Ramos (cell line): ENCODE results near the gene PPP6R1.

ENCODE experiments used
- in situ Hi-C: fragments of 300-500 bp; cut with MboI; formaldehyde crosslinking; loops from one replicate; pipeline ENCODE4 v1.14.3; 2022; ENCODE audit warnings: low sequenced_read_pairs; ENCODE audit not compliant: unreplicated experiment

The PPP6R1 gene, protein sequence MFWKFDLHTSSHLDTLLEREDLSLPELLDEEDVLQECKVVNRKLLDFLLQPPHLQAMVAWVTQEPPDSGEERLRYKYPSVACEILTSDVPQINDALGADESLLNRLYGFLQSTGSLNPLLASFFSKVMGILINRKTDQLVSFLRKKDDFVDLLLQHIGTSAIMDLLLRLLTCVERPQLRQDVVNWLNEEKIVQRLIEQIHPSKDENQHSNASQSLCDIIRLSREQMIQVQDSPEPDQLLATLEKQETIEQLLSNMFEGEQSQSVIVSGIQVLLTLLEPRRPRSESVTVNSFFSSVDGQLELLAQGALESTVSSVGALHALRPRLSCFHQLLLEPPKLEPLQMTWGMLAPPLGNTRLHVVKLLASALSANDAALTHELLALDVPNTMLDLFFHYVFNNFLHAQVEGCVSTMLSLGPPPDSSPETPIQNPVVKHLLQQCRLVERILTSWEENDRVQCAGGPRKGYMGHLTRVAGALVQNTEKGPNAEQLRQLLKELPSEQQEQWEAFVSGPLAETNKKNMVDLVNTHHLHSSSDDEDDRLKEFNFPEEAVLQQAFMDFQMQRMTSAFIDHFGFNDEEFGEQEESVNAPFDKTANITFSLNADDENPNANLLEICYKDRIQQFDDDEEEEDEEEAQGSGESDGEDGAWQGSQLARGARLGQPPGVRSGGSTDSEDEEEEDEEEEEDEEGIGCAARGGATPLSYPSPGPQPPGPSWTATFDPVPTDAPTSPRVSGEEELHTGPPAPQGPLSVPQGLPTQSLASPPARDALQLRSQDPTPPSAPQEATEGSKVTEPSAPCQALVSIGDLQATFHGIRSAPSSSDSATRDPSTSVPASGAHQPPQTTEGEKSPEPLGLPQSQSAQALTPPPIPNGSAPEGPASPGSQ

DNA sequence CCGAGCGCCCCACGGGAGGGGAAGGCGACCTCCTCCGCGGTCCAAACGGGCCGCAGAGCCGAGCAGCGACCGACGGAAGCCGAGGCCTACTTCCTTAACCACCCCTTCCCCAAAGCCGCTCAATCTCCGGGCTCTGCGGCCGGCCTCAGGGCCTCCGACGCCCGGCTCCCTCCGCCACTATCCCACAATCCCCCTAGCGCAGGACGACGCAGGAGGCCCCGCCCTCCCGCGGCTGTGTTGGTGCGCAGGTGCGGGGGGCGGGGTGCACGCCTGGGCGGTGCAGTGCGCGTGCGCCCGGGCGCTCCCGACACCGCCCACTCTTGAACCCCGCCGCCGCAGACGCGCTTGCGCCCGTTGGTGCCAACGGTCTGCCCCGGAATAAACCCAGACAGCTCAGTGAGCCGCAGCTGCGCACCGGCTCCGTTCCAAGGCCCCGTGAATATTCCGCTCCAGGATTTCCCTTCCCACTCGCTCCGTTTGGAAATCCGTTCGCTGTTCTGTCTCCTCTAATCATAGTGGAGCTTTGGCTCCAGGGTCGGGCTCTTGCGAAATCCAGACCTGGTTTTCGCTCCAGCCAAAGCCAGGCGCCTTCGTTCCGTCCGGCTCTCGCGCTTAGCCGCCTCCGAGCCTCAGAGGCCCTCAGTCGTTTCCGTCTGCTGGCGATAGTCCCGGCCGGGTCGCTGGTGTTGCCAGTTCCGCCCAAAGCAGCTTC, at the start of gene PPP6R1:
Gene PPP6R1, minus strand, starts transcription at position 190 of the 712 bp plus-strand sequence. CDS start 11,914 bp downstream, outside the sequence.
- in situ Hi-C loops, result no loop called here

DNA sequence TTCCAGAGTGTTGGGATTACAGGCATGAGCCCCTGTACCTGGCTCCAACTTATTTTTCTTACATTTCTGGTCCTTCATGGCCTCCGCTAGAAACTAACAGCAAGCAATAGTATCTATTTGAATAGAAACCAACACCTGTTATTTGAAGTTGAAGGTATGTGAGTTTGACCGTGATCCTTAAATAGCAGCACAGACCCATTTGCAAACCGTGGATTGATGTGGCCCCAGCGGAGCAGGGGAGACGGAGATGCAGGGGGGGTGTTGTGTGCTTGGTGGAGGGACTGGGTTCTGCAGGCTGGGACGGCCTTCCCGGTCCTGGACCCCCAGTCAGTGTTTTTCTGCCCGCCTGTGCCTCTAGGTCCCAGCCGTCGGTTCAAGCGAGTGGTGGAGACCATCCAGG, 49.5 kb upstream of the PPP6R1 start:
- in situ Hi-C loops, result loop anchor here (10.0 kb wide), 1 partner anchor 77 kb away; the partner anchor contains the start of genes RPL28 and TMEM238

DNA sequence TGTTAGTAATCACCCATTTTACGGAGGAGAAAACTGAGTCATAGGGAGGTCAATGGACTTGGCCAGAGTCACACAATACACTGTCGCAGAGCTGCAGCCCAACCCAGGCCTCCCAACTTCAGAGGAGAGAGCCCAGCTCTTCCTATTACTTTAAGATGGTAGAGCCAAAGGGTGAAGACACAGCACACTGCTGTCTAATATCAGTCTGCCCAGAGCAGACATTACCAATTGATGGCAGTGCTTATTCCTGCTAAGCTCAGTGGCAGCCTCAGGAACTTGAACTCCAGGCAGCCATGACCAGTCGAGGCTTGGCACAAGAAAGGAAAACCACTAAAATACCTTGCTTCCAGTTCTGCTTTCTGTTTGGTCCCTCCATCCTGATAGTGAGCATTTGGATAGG, 47.9 kb upstream of the PPP6R1 start:
- in situ Hi-C loops, result loop anchor here (10.0 kb wide), 1 partner anchor 78 kb away; the partner anchor contains the start of genes RPL28 and TMEM238

DNA sequence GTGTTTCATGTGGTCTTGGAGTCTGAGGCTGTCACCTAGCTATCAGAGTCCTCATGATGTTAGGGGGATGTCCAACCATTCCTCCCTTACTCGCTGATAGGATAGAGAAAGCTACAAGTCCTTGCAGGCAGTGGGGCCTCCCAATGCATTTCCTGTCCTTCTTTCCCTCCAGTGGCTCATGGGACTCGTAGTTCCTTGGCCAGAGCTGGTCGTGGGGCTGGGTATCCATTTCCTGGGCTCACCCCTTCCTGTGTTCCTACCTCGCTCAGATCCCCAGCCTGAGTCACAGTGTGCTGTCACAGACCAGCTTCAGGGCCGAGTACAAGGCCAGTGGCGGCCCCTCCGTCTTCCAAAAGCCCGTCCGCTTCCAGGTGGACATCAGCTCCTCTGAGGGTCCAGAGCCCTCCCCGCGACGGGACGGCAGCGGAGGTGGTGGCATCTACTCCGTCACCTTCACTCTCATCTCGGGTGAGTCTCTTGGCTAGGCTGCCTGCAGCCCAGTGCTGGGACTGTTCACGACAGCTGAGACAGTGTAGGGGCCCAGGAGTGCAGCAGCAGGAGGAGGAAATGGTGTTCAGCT, 47.3 kb upstream of the PPP6R1 start:
- in situ Hi-C loops, result loop anchor here (10.0 kb wide), 1 partner anchor 79 kb away; the partner anchor contains the start of genes RPL28 and TMEM238

DNA sequence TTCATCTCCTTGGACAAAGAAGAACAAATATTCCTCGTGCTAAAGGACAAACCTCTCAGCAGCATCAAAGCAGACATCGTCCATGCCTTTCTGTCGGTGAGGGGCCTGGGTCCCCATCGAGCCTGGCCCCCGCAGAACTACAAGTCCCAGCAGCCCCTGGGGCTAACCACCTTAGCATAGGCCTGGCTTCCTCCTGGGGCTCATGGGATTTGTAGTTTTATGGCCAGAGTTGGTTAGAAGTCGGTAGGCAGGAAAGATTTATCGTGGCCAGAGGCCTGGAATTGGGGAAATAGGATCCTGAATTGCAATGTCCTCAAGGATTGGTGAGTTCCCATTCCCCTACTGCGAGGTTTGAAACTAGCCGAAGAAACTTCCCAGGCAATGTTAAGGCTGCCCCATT, 46.7 kb upstream of the PPP6R1 start:
- in situ Hi-C loops, result loop anchor here (10.0 kb wide), 1 partner anchor 79 kb away; the partner anchor contains the start of genes RPL28 and TMEM238

DNA sequence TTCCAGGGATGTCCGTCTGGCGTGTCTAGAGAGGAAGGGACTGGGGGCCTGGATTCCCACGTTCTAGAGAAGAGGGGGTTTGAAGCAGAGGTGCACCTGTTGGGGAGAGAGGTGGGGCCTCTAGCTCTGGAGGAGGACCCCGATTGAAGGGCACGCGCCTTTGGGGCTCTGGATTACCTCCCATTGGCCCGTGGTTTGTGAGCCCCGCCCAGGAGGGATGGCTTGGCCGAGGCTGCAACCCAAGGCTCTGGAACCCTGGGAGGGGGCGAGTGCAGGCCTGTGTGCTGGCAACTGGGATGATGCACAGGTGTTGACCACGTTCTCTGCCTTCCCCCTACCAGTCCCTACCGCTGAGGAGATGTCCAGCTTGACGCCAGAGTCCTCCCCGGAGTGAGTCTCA, 46.2 kb upstream of the PPP6R1 start:
- in situ Hi-C loops, result loop anchor here (10.0 kb wide), 1 partner anchor 80 kb away; the partner anchor contains the start of genes RPL28 and TMEM238

DNA sequence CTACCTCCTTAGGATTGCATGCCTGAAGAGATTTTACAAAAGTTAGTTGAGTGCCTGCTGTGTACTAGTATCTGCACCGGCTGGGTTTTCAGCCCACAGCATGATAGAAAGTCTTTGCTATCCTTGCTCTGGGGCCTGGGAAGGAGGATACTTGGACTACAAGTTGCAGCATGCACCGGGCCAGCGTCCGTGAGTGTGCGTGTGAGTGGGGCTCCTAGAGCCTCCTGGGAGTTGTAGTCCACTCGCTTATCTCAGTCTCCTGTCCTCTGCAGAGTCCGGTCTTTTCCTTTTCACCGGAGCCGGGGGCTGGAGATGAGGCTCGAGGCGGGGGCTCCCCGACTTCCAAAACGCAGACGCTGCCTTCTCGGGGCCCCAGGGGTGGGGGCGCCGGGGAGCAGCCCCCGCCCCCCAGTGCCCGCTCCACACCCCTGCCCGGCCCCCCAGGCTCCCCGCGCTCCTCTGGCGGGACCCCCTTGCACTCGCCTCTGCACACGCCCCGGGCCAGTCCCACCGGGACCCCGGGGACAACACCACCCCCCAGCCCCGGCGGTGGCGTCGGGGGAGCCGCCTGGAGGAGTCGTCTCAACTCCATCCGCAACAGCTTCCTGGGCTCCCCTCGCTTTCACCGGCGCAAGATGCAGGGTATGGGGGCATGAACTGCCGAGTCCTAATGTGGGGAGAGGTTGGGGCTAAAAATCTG, 45.6 kb upstream of the PPP6R1 start:
- in situ Hi-C loops, result loop anchor here (10.0 kb wide), 1 partner anchor 80 kb away; the partner anchor contains the start of genes RPL28 and TMEM238

DNA sequence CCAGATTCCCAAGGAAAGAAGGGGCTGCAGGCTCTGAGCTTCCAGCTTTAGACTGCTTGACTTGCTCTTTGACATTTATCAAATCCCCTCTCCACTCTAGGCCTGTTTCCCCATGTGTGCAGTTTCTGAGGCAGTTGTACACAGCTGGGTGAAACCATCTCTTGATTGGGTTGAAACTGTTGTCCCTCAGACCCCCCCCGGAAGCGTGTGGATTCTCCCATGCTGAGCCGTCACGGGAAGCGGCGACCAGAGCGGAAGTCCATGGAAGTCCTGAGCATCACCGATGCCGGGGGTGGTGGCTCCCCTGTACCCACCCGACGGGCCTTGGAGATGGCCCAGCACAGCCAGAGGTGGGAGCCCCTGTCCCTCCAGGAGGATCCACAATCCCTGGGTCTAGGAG, 44.7 kb upstream of the PPP6R1 start:
- in situ Hi-C loops, result loop anchor here (10.0 kb wide), 1 partner anchor 81 kb away; the partner anchor contains the start of genes RPL28 and TMEM238

DNA sequence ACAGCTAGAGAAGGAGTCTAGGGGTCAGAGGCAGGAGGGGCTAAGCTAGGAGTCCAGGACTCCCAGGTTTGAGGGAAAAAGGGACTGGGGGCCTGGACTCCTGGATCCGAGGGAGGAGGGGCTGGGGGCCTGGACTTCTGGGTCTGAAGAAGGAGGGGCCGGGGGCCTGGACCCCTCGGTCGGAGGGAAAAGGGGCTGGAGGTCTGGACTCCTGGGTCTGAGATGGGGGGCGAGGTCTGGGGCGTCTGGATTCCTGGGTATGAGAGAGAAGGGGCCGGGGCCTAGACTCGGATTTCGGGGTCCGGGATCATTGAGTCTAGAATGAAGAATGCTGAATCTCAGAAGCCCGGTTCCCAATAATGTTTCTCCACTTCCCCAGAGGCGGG, 43.5 kb upstream of the PPP6R1 start:
- in situ Hi-C loops, result loop anchor here (10.0 kb wide), 1 partner anchor 82 kb away; the partner anchor contains the start of genes RPL28 and TMEM238

DNA sequence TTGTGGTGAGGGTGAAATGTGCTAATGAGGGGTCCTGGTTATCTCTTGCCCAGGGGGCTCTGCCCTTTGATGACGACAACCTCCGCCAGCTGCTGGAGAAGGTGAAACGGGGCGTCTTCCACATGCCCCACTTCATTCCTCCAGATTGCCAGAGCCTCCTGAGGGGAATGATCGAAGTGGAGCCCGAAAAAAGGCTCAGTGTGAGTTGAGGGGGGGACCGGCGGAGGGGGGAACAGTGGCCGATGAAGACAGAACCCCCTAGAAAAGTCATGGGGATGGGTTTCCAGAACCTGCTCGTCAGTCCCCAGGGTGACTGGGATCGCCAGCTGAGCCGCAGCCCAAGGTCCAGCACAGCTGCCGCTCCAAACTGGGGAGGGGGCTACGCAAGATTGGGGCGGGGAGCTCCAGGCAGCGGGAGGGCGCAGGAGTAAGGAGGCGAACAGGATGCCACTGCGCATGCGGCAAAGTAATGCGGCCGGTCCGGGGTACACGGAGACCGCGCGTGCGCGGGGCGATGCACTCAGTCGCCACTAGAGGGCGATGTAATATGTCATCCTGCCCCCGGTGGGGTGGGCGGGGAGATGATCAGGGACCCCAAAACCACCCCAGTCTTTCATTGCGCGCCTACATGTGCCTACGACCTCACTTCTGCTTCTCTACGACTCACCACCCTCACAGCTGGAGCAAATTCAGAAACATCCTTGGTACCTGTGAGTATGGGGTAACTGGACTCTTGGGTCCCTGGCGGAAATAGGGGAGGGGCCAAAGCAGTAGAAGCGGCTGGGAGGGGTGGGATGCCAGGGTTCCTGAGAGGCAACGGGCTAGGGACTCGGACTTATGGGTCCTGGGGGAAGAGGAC, 42.9 kb upstream of the PPP6R1 start:
- in situ Hi-C loops, result loop anchor here (10.0 kb wide), 1 partner anchor 83 kb away; the partner anchor contains the start of genes RPL28 and TMEM238

DNA sequence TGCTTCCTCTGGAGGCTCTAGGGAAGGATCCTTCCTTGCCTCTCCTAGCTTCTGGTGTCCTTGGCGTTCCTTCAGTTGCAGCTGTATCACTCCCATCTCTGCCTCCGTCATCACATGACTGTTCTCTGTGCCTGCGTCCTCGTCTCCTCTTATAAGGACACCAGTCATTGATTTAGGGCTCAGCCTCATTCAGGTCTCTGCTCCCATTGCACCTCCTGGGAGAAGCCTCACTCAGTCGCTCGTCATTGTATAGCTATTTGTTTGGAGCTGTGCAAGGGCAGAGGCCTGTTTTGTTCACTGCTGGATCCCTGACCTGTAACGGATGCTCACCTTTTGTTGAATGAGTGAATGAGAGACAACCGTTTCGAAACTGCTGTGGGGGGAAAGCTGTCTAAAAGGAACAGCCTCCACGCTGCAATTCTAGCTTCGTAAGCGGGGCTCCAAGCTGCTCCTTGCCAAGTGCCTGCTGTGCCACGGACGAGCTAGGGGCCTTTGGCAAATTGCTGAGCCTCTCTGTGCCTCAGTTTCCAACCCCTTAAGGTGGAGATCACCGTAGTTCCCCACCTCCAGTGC, 42.2 kb upstream of the PPP6R1 start:
- in situ Hi-C loops, result loop anchor here (10.0 kb wide), 1 partner anchor 84 kb away; the partner anchor contains the start of genes RPL28 and TMEM238

DNA sequence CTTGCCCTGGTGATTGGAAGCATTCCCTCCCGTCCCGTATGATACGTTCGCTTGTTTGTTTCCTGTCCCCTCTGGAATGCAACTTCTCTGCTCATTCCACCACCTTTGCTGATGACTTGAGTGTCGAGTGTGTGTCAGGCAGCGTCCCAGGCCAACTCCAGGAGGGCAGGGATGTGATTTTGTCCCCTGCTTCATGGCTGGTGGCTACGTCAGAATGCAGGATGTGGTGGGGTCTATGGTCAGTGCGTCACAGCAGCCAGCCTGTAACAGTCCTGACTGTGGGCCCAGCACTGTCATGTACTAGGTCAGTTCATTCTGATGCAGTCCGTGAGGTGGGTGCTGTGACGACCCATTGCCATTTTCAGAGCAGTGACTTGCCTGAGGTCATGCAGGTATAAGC, 41.2 kb upstream of the PPP6R1 start:
- in situ Hi-C loops, result loop anchor here (5.0 to 25.0 kb wide), 4 partner anchors 78 to 337 kb away; partner anchors contain the start of genes CCDC106, RPL28, TMEM238 and ZNF580

DNA sequence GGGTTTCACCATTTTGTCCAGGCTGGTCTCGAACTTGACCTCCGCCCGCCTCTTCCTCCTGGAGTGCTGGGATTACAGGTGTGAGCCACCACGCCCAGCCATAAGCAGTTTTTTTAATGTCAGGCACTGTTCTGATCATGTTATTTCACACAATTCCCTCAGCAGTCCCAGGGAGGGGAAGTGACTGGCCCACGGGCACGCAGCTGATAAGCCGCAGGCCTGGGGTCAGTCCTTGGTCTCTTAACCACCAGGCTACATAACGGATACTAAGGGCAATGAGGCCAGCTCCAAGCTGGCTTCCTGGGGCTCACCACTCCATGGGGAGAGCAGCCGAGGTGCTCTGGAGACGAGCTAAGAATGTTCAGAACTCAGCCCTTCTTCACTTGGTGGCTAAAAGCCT, 38.5 kb upstream of the PPP6R1 start:
- in situ Hi-C loops, result loop anchor here (5.0 to 25.0 kb wide), 3 partner anchors 75 to 340 kb away; partner anchors contain the start of genes CCDC106, ZNF580 and ZNF581

DNA sequence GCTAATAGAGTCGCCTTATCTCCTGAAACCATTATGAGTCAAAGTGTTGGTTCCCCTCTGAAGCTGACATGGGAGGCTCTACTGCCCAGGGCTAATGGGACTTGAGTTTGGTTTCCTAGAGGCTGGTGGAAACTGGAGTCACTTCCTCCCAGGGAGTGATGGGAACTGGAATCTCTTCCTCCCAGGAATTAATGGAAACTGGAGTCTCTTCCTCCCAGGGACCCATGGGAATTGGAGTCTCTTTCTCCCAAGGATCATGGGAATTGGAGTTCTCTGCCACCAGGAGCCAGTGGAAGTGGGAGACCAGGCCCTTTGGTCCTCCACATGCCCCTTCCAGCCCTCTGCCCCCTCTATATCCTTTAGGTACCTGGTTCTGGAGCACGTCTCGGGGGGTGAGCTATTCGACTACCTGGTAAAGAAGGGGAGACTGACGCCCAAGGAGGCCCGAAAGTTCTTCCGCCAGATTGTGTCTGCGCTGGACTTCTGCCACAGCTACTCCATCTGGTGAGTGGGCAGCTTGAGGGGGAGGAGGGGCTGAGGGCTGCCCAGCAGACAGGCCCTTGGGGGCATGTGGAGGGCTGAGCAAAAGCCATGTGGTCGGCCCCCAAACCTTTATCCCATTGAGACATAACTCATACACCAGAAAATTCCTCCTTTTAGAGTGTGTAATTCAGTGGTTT, 30.4 kb upstream of the PPP6R1 start:
- in situ Hi-C loops, result loop anchor here (25.0 kb wide), 1 partner anchor 348 kb away; the partner anchor contains the start of genes CCDC106, ZNF580 and ZNF581

DNA sequence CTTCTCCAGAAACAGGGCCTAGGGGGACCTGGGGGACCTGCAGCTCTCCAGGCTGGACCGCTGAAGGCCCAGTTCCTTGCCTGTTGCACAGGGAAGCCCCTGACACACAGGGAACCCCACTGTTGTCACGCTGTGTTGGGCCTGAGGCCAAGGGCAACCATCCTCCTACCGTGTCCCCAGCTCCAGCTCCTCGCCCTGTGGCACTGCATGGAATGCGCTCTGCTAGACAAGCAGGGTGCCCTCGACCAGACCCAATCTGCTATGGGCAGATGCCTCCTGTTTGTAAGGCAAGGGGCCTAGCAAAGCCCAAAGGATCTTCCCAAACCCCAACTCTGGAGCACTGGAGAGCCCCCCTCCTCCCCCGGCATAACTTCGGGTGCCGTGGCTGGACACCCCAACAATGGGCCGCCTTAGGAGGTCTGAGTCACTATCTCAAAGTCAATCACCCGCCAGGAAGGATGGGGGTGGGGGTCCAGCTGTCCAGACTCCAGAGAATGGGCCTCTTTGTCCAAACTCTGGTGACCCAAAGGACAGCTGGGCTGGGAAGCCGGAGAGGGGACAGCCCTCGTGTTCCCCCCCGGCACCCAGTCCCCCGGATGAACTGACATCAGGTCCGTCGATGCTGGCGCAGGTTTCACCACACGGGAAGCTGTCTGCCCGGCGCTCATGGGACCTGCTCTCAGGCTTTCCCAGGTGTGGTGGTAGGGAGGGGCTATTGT, 28.7 kb upstream of the PPP6R1 start:
- in situ Hi-C loops, result loop anchor here (25.0 kb wide), 1 partner anchor 350 kb away; the partner anchor contains the start of genes CCDC106, ZNF580 and ZNF581
